Activated CD4-positive, alpha-beta T cell treated with anti-CD3 and anti-CD28 coated beads, Interleukin-2, amount 50 U/mL, for 1 hour (primary cell): ENCODE data around the gene CCDC3.

ENCODE experiments used
- DNase-seq: peaks from one replicate; pipeline ENCODE4 v3.0.0-alpha.2; 2020

Gene CCDC3

GRCh38 chr10:12919574-12919973, 81.9 kb downstream of the CCDC3 start:
- DNase-seq: no peak

- DNase-seq: no peak
These were observed 84.9 kb downstream of the CCDC3 start for GRCh38 chr10:12916587-12916986.

- no peak for DNase-seq
These were observed 85.8 kb downstream of the CCDC3 start for GRCh38 chr10:12915637-12916168.

GRCh38 chr10:12914111-12914510, 87.4 kb downstream of the CCDC3 start:
- no peak for DNase-seq

- no peak for DNase-seq
These were observed 89.7 kb downstream of the CCDC3 start for GRCh38 chr10:12911795-12912194.

GRCh38 chr10:12910835-12911234, 90.7 kb downstream of the CCDC3 start:
- no peak for DNase-seq

GRCh38 chr10:12909836-12910185, 91.7 kb downstream of the CCDC3 start:
- DNase-seq: no peak

- no peak for DNase-seq
These were observed 92.2 kb downstream of the CCDC3 start for GRCh38 chr10:12909182-12909835.

GRCh38 chr10:12908773-12909172, 92.7 kb downstream of the CCDC3 start:
- DNase-seq: no peak

- no peak for DNase-seq
These were observed 93.9 kb downstream of the CCDC3 start for GRCh38 chr10:12907656-12908055.

- no peak for DNase-seq
These were observed 95.4 kb downstream of the CCDC3 start for GRCh38 chr10:12906051-12906541.

GRCh38 chr10:12905067-12905466, 96.4 kb downstream of the CCDC3 start:
- DNase-seq: no peak

GRCh38 chr10:12902851-12903358, 98.6 kb downstream of the CCDC3 start:
- no peak for DNase-seq

- DNase-seq: peak; percentile 39
These were observed 99.4 kb downstream of the CCDC3 start for GRCh38 chr10:12902135-12902572.

GRCh38 chr10:12899546-12899945, 102.0 kb downstream of the CCDC3 start:
- DNase-seq: no peak

GRCh38 chr10:12898271-12898670, 103.2 kb downstream of the CCDC3 start:
- no peak for DNase-seq

GRCh38 chr10:12897278-12897677, 104.2 kb downstream of the CCDC3 start:
- no peak for DNase-seq

- DNase-seq: no peak
These were observed 105.3 kb downstream of the CCDC3 start for GRCh38 chr10:12896251-12896650.

- DNase-seq: no peak
These were observed 108.6 kb downstream of the CCDC3 start for GRCh38 chr10:12892924-12893323.

- DNase-seq: no peak
These were observed 110.6 kb downstream of the CCDC3 start for GRCh38 chr10:12890958-12891357.

GRCh38 chr10:12888470-12888869, 113.0 kb downstream of the CCDC3 start:
- no peak for DNase-seq

- no peak for DNase-seq
These were observed 113.7 kb downstream of the CCDC3 start for GRCh38 chr10:12887780-12888179.

- DNase-seq: no peak
These were observed 116.7 kb downstream of the CCDC3 start for GRCh38 chr10:12884851-12885250.

GRCh38 chr10:12880423-12880822, 121.1 kb downstream of the CCDC3 start:
- no peak for DNase-seq

- no peak for DNase-seq
These were observed 124.4 kb downstream of the CCDC3 start for GRCh38 chr10:12877150-12877549.
